KG1 (cell line): Measurements from ENCODE around the gene TAF1D.
"Not testable (repeated sequence)": the region's sequence is repeated elsewhere in the genome, so short reads cannot be mapped to it uniquely, and the experiment has no call there.

Experiments
- DNase-seq: peaks from one replicate; lab custom pipeline; 2025; lab: John Stamatoyannopoulos, UW

Gene TAF1D

GRCh38 chr11:93747122-93747521, 5.8 kb upstream of the TAF1D start:
- DNase-seq, result no peak

- DNase-seq, result no peak
These were observed 4.8 kb upstream of the TAF1D start for GRCh38 chr11:93746101-93746500.

- not testable (repeated sequence) for DNase-seq
These were observed 3.9 kb upstream of the TAF1D start for GRCh38 chr11:93745005-93745755.

GRCh38 chr11:93744669-93745004, 3.3 kb upstream of the TAF1D start:
- DNase-seq, result no peak

GRCh38 chr11:93743291-93743690, 2.0 kb upstream of the TAF1D start:
- no peak for DNase-seq

- no peak for DNase-seq
These were observed 559 bp upstream of the TAF1D start for GRCh38 chr11:93741882-93742226.

GRCh38 chr11:93740730-93741093, 583 bp downstream of the TAF1D start:
- DNase-seq, result no peak

GRCh38 chr11:93740031-93740729, 1.1 kb downstream of the TAF1D start:
- DNase-seq, result no peak

GRCh38 chr11:93738647-93739081, 2.6 kb downstream of the TAF1D start:
- DNase-seq, result no peak

- DNase-seq, result no peak
These were observed 3.2 kb downstream of the TAF1D start for GRCh38 chr11:93737904-93738612.

GRCh38 chr11:93736129-93736528, 5.2 kb downstream of the TAF1D start:
- no peak for DNase-seq

- no peak for DNase-seq
These were observed 5.7 kb downstream of the TAF1D start for GRCh38 chr11:93735627-93736026.

GRCh38 chr11:93734427-93735222, 6.7 kb downstream of the TAF1D start:
- no peak for DNase-seq

- no peak for DNase-seq
These were observed 7.8 kb downstream of the TAF1D start for GRCh38 chr11:93733474-93733873.

GRCh38 chr11:93732237-93732892, 8.9 kb downstream of the TAF1D start:
- DNase-seq, result no peak

- DNase-seq, result no peak
These were observed 10.9 kb downstream of the TAF1D start for GRCh38 chr11:93730108-93731107.

GRCh38 chr11:93729129-93729616, 12.1 kb downstream of the TAF1D start:
- DNase-seq, result no peak

- DNase-seq, result no peak
These were observed 12.5 kb downstream of the TAF1D start for GRCh38 chr11:93728792-93729128.

GRCh38 chr11:93727985-93728791, 13.1 kb downstream of the TAF1D start:
- DNase-seq, result no peak

GRCh38 chr11:93724089-93724488, 17.2 kb downstream of the TAF1D start:
- DNase-seq, result no peak
